NCI-H1694 (cell line): ENCODE data around the gene ALAS2.
"Not testable (repeated sequence)": the region's sequence is repeated elsewhere in the genome, so short reads cannot be mapped to it uniquely, and the experiment has no call there.

Experiments
- DNase-seq: peaks from one replicate; lab custom pipeline; 2025; lab: John Stamatoyannopoulos, UW

ALAS2 gene, protein sequence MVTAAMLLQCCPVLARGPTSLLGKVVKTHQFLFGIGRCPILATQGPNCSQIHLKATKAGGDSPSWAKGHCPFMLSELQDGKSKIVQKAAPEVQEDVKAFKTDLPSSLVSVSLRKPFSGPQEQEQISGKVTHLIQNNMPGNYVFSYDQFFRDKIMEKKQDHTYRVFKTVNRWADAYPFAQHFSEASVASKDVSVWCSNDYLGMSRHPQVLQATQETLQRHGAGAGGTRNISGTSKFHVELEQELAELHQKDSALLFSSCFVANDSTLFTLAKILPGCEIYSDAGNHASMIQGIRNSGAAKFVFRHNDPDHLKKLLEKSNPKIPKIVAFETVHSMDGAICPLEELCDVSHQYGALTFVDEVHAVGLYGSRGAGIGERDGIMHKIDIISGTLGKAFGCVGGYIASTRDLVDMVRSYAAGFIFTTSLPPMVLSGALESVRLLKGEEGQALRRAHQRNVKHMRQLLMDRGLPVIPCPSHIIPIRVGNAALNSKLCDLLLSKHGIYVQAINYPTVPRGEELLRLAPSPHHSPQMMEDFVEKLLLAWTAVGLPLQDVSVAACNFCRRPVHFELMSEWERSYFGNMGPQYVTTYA

DNA sequence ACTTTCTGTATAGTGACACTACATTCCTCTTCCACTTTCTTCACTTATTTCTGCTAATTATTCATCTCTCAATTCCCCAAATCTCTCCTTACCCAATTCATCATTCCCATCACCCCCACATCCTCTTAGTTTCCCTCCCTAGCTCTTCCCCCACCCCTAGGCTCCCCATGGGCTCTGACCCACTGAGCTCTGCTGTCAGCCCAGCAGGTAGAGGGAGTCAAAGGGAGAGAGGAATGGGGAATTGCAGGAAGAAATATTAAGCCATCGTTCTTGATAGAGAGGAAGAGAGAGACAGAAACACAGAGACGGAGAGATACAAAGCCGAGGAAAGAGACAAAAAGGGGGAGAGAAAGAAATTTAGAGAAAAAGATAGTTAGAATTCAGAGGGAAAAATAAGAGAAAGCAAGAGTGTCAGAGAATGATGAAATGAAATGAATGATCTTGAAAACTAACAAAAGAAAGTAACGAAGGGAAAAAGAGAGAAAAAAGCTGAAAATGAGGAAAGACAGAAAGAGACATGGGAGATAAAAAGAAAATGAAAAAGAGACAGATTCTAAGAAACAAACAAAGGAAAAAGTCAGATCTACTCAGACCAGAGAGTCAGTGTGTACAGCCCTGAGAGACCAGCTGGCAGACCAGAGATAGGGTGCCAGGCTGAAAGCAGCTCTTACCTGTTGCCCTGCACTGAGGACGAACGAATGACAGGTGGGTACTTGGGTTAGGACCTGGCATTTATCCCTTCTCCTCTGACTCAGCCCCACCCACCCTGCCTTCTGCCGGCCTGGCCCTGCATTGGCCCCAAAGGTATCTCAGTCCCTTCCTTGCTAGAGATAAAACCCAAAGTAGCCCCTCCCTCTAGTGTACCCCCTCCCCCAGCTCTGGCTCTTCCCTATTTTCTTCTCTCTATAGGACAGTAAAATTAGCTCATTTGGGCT lies at the start of gene ALAS2:
ALAS2 (minus strand) TSS at position 707 of the 935 bp plus-strand sequence. CDS start 4,977 bp downstream, outside the sequence.
- DNase-seq, result no peak

DNA sequence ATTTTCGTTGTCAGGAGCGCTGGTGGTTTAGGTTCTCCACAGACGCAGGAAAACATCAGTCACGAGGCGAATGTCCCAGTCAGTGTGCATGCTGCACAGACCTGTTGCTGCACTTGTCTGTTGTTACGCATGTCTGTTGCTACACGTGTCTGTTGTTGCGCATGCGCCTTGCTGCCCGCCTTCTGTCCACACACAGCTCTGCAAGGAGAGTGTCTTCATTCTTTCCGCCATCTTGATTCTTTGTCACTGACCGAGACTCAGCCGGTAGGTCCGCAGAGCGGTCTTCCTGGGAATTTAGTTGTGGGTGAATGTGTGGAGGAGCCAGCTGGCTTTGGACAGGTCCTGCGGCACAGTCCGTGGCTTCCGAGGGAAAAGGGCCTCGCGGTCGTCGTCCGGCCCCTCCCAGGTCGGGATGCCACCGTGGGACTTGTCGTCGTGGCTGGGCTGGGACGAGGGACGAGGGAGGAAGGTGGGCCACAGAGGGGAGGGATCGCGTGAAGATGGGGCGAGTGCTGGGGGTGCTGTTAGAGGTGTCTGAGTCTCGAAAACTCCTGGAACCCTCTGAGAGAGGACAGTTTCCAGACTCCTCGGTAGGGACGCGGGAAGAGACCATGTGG lies 44.2 kb upstream of the ALAS2 start, which contains the start of gene PAGE2B:
PAGE2B (plus strand) TSS at position 180 of the 617 bp plus-strand sequence. CDS start 1,012 bp downstream, outside the sequence.
- no peak for DNase-seq

- no peak for DNase-seq
These were observed 41.5 kb upstream of the ALAS2 start for GRCh38 chrX:55072286-55072685.

DNA sequence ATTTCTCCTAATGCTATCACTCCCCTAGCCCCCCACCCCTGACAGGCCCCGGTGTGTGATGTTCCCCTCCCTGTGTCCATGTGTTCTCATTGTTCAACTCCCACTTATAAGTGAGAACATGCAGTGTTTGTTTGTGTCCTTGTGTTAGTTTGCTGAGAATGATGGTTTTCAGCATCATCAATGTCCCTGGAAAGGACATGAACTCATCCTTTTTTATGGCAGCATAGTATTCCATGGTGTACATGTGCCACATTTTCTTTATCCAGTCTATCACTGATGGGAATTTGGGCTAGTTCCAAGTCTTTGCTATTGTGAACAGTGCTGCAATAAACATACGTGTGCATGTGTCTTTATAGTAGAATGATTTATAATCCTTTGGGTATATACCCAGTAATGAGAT lies 36.4 kb upstream of the ALAS2 start:
- DNase-seq, result not testable (repeated sequence)

- peak; percentile 17 for DNase-seq
These were observed 27.0 kb upstream of the ALAS2 start for GRCh38 chrX:55057675-55058249.

DNA sequence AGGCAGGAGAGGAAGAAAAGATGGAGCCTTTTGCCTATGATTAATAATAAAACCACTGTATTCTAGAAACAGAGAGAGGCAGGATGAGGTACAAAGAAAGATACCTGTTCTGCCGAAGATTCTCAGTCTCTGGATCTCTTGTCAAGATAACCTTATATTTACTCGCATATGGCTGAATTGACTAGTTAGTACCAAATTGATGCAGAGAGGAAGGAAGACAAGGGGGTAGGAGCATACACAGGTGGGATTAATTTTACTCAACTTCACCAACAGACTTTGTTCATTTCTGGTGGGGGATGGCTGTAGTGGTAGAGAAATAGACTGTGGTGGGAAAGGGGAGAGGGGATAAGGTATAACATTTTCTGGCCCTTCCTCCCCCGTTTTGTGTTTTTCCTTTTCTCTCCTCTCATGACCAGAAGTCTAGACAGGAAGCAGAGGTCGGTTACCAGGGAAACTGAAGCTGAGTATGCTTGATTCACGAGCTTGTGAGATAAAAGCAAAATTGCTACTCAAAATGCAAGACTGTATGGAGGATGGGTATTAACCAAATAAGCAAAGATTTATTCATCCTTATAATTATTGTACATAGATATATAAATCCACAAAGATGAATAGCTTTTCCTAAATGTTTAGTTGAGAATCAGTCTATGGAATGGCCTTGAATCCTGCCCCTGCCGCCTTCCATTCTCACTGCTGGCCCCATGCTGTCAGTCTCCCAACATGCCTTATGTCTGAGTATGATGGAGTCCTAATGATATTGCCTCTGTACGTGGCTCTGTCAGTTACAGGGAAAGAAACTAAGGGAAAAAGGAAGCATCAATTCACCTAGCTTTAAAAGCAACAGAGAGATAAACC lies 26.3 kb upstream of the ALAS2 start:
- no peak for DNase-seq

GRCh38 chrX:55050599-55050998 lies 19.8 kb upstream of the ALAS2 start:
- DNase-seq, result not testable (repeated sequence)

DNA sequence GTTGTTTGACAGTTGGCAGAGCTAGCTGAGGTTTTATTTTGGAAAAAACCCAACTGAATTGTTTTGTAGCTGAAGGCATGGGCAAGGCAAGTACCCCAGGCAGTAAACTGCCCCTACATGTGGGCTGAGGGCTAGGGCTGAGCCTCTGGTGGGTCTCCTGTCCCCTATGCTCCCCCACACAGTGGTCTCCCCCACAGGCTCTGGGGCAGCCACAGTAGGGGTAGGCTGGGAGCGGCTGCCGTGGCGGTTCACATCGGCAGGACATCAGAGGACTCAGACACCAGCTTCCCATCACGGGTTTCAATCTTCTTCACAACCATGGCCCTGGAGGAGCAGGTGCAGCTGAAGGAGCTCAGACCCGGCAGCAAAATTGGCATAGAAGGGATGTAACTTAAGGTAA lies 10.7 kb upstream of the ALAS2 start:
- DNase-seq, result no peak

- no peak for DNase-seq
These were observed 8.7 kb upstream of the ALAS2 start for GRCh38 chrX:55039471-55039870.

GRCh38 chrX:55033429-55033828 lies 2.7 kb upstream of the ALAS2 start:
- DNase-seq, result no peak

GRCh38 chrX:55029291-55029690 lies 1.5 kb downstream of the ALAS2 start:
- DNase-seq, result no peak

GRCh38 chrX:55028611-55029010 lies 2.2 kb downstream of the ALAS2 start:
- DNase-seq, result no peak

DNA sequence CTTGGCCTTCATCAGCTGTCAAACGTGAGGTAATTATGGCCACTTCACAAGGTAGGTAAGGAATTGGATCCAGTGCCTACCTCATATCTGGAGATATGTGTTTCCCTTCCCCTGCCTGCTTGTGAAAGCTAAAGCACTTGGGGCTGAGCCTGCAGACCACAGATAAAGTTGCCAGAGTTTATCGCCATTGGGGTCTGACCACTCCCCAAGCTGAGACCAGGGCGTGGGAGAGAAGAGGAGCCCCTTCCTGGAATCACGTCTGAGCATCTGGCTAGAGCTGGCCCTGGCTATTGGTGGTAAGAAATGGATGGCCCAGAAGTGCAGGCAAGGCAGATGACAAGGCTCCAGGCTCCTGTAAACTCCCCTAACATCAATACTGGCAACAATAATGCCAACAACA lies 2.7 kb downstream of the ALAS2 start:
- DNase-seq, result no peak

GRCh38 chrX:55026840-55027239 lies 3.9 kb downstream of the ALAS2 start:
- DNase-seq, result no peak

DNA sequence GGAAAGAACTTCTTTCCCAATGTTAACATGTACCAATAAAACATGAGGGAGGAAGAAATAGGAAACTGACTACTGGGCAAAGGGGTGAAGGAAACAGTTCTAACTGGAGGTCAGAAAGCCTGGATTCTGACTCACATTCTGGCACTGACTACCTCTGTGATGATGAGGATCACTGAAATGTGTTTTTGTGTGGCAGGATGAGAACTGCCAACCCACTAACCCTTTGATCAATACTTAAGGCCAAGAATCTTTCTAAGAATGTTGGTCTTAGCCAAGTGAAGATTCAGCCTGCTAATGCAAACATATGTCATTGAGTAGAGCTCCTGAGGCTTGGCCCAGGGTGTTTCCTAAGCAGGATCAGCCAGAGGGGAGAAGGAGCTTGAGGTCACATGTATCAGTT lies 4.6 kb downstream of the ALAS2 start:
- no peak for DNase-seq

- DNase-seq, result no peak
These were observed 15.9 kb downstream of the ALAS2 start for GRCh38 chrX:55014897-55015299.

DNA sequence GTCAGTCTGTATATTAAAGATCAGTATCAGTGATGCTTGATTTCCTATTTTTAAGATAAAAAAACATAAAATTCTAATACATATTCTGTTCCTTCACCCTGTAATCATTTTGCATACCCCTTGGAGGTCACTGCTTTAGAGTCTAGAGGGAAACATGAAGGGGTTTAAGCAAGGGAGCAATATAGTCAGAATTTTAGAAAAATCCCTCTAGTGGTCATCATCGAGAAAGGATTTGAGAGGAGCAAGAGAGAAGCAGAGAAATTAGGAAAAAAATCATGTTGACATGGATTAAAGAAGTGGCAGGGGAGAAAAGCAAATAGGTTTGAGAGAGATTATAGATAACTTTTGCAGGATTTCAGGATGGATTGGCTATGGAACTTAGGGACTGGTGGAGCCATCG lies 19.5 kb downstream of the ALAS2 start:
- DNase-seq, result no peak

- DNase-seq, result no peak
These were observed 22.0 kb downstream of the ALAS2 start for GRCh38 chrX:55008571-55009358.

- no peak for DNase-seq
These were observed 23.1 kb downstream of the ALAS2 start for GRCh38 chrX:55007656-55008055.
